ACC112 (cell line): ENCODE data around the gene CYP51A1.
"Not testable (repeated sequence)": the region's sequence is repeated elsewhere in the genome, so short reads cannot be mapped to it uniquely, and the experiment has no call there.

ENCODE experiments used
- H2AFZ ChIP-seq: fragments of 200-600 bp; sonication (generic); one replicate; pipeline ENCODE4 v1.6.0; 2017; ENCODE audit warnings: antibody characterized with exemption, low read length; ENCODE audit not compliant: unreplicated experiment
- H3K27ac ChIP-seq: fragments of 200-600 bp; sonication (generic); 2 replicates; pipeline ENCODE4 v1.5.1; 2014; ENCODE audit warnings: low read depth, mild to moderate bottlenecking, antibody characterized with exemption, low read length, moderate library complexity
- H3K27me3 ChIP-seq: fragments of 200-600 bp; sonication (generic); 2 replicates; pipeline ENCODE4 v1.6.1; 2014; ENCODE audit warnings: mild to moderate bottlenecking, antibody characterized with exemption, low read length, moderate library complexity, mixed read lengths; ENCODE audit not compliant: insufficient read depth
- H3K36me3 ChIP-seq: fragments of 200-600 bp; sonication (generic); 2 replicates; pipeline ENCODE4 v1.6.1; 2016; ENCODE audit warnings: mild to moderate bottlenecking, antibody characterized with exemption, low read length, moderate library complexity, mixed read lengths; ENCODE audit not compliant: insufficient read depth
- H3K4me1 ChIP-seq: fragments of 200-600 bp; sonication (generic); one replicate; pipeline ENCODE4 v1.6.1; 2016; ENCODE audit warnings: low read length, mixed read lengths; ENCODE audit not compliant: insufficient read depth, unreplicated experiment, control insufficient read depth
- H3K4me3 ChIP-seq: fragments of 200-600 bp; sonication (generic); 2 replicates; pipeline ENCODE4 v1.5.1; 2014; ENCODE audit warnings: mild to moderate bottlenecking, low read depth, low read length
- H3K79me2 ChIP-seq: fragments of 200-600 bp; sonication (generic); one replicate; pipeline ENCODE4 v1.6.0; 2016; ENCODE audit warnings: low read length; ENCODE audit not compliant: control insufficient read depth, unreplicated experiment, insufficient read depth

CYP51A1 gene

DNA sequence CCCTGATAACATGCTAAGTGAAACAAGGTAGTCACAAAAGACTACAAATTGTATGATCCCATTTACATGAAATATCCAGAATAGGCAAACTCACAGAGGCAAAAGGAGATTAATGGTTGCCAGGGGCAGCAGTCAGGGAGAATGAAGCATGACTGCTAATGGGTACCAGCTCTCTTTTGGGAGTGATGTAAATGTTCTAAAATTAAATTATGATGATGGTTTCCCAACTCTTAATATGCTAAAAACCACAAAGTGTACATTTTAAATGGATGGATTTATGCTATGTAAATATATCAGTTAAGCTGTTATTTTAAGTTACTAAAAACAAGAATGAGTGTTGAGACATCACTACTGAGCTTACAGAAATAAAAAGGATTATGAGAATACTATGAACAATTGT, 12.6 kb downstream of the CYP51A1 start:
- H2AFZ ChIP-seq = no peak overlapping the region
- peaks cover 29% of the 10 kb centered on the region for H3K79me2 ChIP-seq
- H3K27ac ChIP-seq = no peak overlapping the region
- no peak overlapping the region for H3K4me3 ChIP-seq
- H3K36me3 ChIP-seq = peaks cover 54% of the 10 kb centered on the region
- no peaks in the 10 kb centered on the region for H3K4me1 ChIP-seq
- no peaks in the 10 kb centered on the region for H3K27me3 ChIP-seq

DNA sequence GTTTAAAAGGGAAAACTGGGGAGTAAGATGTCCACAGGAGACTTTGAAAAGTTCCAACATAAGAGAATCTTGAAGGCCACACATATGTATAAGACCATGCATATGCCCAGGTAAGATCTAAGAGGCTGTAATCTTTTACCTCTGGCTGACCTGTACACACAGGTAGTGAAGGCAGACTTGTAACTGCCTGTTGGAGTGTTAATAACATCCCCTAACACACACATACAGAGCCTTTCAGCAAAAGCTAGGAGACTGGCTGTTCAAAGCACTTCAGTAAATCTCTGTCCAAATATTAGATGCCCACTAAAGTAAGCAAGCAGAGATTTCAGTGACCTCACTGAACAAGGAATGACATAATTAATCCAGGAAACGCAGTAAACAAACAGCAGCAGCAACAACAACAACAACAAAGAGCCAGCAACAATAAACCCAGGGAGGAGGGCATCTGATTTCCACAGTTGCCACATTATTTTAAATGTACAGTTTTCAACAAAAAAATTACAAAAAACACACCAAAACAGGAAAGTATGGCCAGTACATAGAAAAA, 15.0 kb downstream of the CYP51A1 start:
- Histone ChIP-seq H3K27me3 (no peaks in the 10 kb centered on the region), H3K4me3 (no peak overlapping the region), H3K4me1 (no peaks in the 10 kb centered on the region), H3K27ac (no peak overlapping the region), H2AFZ (no peak overlapping the region), H3K79me2 (peaks cover 32% of the 10 kb centered on the region), H3K36me3 (peaks cover 70% of the 10 kb centered on the region)

GRCh38 chr7:92116949-92117348, 17.3 kb downstream of the CYP51A1 start:
- H2AFZ ChIP-seq = no peak overlapping the region
- H3K4me3 ChIP-seq = no peak overlapping the region
- no peaks in the 10 kb centered on the region for H3K4me1 ChIP-seq
- peaks cover 47% of the 10 kb centered on the region for H3K36me3 ChIP-seq
- H3K27me3 ChIP-seq = no peaks in the 10 kb centered on the region
- no peak overlapping the region for H3K27ac ChIP-seq
- peaks cover 33% of the 10 kb centered on the region for H3K79me2 ChIP-seq

DNA sequence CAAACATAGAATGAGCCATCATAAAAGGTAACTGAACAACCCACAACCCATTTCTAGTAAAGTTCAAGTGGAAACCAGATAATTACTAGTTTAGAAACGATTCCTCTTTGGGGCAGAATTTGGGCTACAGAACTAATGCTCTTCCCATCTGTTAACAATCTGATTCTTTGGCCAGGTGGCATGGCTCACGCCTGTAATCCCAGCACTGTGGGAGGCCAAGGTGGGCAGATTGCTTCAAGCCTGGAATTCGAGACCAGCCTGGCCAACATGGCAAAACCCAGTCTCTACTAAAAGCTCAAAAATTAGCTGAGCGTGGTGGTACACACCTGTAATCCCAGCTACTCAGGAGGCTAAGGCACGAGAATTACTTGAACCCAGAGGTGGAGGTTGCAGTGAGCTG, 18.5 kb downstream of the CYP51A1 start:
- Histone ChIP-seq H3K36me3 (peaks cover 41% of the 10 kb centered on the region), H3K4me3 (no peak overlapping the region), H3K4me1 (no peaks in the 10 kb centered on the region), H2AFZ (no peak overlapping the region), H3K79me2 (peaks cover 27% of the 10 kb centered on the region), H3K27me3 (no peaks in the 10 kb centered on the region), H3K27ac (no peak overlapping the region)

GRCh38 chr7:92110857-92111256, 23.4 kb downstream of the CYP51A1 start:
- Histone ChIP-seq H3K79me2 (peaks cover 4% of the 10 kb centered on the region), H3K36me3 (peaks cover 25% of the 10 kb centered on the region), H3K4me3 (no peak overlapping the region), H3K27ac (no peak overlapping the region), H3K27me3 (no peaks in the 10 kb centered on the region), H2AFZ (no peak overlapping the region), H3K4me1 (no peaks in the 10 kb centered on the region)

GRCh38 chr7:92108821-92109220, 25.5 kb downstream of the CYP51A1 start:
- Histone ChIP-seq H3K27ac (no peak overlapping the region), H3K36me3 (peaks cover 16% of the 10 kb centered on the region), H2AFZ (no peak overlapping the region)

DNA sequence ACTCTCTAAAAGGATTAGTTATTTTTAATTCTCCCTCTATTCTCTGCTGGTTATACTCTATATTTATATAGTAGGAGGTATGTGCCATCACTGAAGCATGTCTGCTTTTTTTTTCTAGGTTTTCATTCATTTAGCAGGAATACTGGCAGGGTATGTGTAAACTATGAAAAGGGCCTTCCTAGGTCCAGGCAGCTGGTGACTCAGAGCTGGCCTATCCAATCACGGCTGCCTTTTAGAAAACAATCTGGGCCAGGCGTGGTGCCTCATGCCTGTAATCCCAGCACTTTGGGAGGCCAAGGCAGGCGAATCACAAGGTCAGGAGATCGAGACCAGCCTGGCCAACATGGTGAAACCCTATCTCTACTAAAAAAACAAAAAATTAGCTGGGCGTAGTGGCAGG, 31.4 kb downstream of the CYP51A1 start:
- H2AFZ ChIP-seq, H3K4me1 ChIP-seq, H3K4me3 ChIP-seq, H3K27me3 ChIP-seq, H3K79me2 ChIP-seq, H3K27ac ChIP-seq: not testable (repeated sequence)
- H3K36me3 ChIP-seq = peaks cover 29% of the 10 kb centered on the region

More at GRCh38 chr7:92108821-92109220, 25.5 kb downstream of the CYP51A1 start:
- Histone ChIP-seq H3K27me3 (no peaks in the 10 kb centered on the region), H3K79me2 (no peaks in the 10 kb centered on the region), H3K4me1 (no peaks in the 10 kb centered on the region), H3K4me3 (no peak overlapping the region)

- Histone ChIP-seq H3K27me3 (no peaks in the 10 kb centered on the region), H2AFZ (no peak overlapping the region), H3K27ac (no peak overlapping the region), H3K4me1 (no peaks in the 10 kb centered on the region), H3K4me3 (no peak overlapping the region), H3K79me2 (no peaks in the 10 kb centered on the region), H3K36me3 (peaks cover 30% of the 10 kb centered on the region)
Measured at GRCh38 chr7:92100534-92100933, 33.7 kb downstream of the CYP51A1 start.

GRCh38 chr7:92095380-92095779, 38.9 kb downstream of the CYP51A1 start:
- H3K36me3 ChIP-seq = peaks cover 31% of the 10 kb centered on the region

GRCh38 chr7:92092210-92092609, 42.1 kb downstream of the CYP51A1 start:
- H3K79me2 ChIP-seq = no peaks in the 10 kb centered on the region
- H3K4me1 ChIP-seq = no peaks in the 10 kb centered on the region
- no peak overlapping the region for H3K27ac ChIP-seq
- H3K36me3 ChIP-seq = peaks cover 45% of the 10 kb centered on the region
- H2AFZ ChIP-seq = no peak overlapping the region
- no peaks in the 10 kb centered on the region for H3K27me3 ChIP-seq
- H3K4me3 ChIP-seq = no peak overlapping the region

More at GRCh38 chr7:92095380-92095779, 38.9 kb downstream of the CYP51A1 start:
- H3K27me3 ChIP-seq = no peaks in the 10 kb centered on the region
- H2AFZ ChIP-seq = no peak overlapping the region
- no peak overlapping the region for H3K4me3 ChIP-seq
- H3K79me2 ChIP-seq = no peaks in the 10 kb centered on the region
- no peak overlapping the region for H3K27ac ChIP-seq
- H3K4me1 ChIP-seq = no peaks in the 10 kb centered on the region

DNA sequence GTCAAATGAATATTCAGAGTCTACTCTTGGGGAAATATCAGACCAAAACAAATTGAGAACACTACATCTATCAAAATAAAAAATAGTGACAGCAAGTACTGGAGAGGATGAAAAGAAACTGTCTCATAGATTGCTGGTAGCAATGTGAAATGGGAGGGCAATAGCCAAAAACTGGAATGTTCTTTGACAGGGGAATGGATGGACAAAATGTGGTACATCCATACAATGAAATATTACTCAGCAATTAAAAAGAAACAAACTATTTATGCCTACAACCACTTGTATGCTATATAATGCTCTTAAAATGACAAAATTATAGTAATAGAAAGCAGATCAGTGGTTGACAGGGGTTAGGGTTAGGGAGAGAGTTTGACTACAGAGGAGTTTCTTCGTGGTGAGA, 46.0 kb downstream of the CYP51A1 start:
- Histone ChIP-seq H3K79me2 (no peaks in the 10 kb centered on the region), H3K4me3 (no peak overlapping the region), H2AFZ (no peak overlapping the region), H3K4me1 (no peaks in the 10 kb centered on the region), H3K27ac (no peak overlapping the region), H3K27me3 (no peaks in the 10 kb centered on the region), H3K36me3 (peaks cover 61% of the 10 kb centered on the region)
